Measurements from ENCODE around the gene TVP23A. TPM values are rescaled to one million over a fixed set of nuclear protein-coding genes. Genes with fewer than 3 reads are reported as not detected.

Gene TVP23A
- total and polyA plus RNA-seq, 2 donors (not counting 1 experiment from before 2014, with no cell fraction given): 0.37 to 3.2 TPM

DNA sequence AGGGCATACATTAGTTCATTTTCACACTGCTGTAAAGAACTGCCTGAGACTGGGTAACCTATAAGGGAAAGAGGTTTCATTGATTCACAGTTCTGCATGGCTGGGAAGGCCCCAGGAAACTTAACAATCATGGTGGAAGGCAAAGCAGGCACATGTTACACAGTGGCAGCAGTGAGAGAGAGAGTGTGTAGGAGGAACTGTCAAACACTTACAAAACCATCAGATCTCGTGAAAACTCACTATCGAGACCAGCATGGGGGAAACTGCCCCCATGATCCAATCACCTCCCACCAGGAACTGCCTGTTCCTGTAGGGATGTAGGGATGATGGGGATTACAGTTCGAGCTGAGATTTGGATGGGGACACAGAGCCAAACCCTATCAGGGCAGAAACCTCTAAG is 57.7 kb downstream of the TVP23A start:
- H3K79me2 ChIP-seq (ENCODE audit: control insufficient read depth, insufficient read depth, low read length): peaks cover 62% of the 10 kb centered on the region

GRCh38 chr16:10756574-10756973 is 62.0 kb downstream of the TVP23A start:
- Mint-ChIP-seq H3K27me3 (no peaks in the 10 kb centered on the region), H3K27ac (no peak overlapping the region), H3K4me3 (no peak overlapping the region), H3K9me3 (ENCODE audit: insufficient read depth) (no peaks in the 10 kb centered on the region), H3K4me1 (peaks cover 34% of the 10 kb centered on the region)
- Histone ChIP-seq H2AFZ (ENCODE audit: insufficient read depth, low read depth, low read length, poor library complexity, severe bottlenecking) (no peak overlapping the region), H3K4me3 (ENCODE audit: control extremely low read depth in 1 of 5, extremely low read depth in 1 of 5, insufficient read depth in 1 of 5, low read depth in 2 of 5, low read length in 4 of 5) (no peak overlapping the region), H3K4me1 (ENCODE audit: control insufficient read depth in 2 of 2, insufficient read depth in 2 of 2, low read length in 2 of 2) (peaks cover 19 to 34% of the 10 kb centered on the region in 2 donors), H3K79me2 (ENCODE audit: control insufficient read depth, insufficient read depth, low read length) (peaks cover 56% of the 10 kb centered on the region), H3K27me3 (replicated peaks in 1 of 4; ENCODE audit: control extremely low read depth in 1 of 4, control insufficient read depth in 3 of 4, insufficient read depth in 4 of 4, low read length in 3 of 4) (no peaks in the 10 kb centered on the region), H3K36me3 (replicated peaks in 1 of 2; ENCODE audit: control extremely low read depth in 1 of 2, control insufficient read depth in 1 of 2, extremely low read depth in 1 of 2, insufficient read depth in 2 of 2, low read length in 1 of 2) (peaks cover 0 to 70% of the 10 kb centered on the region in 2 experiments), H3K9ac (ENCODE audit: low read length) (no peak overlapping the region), H3K9me3 (ENCODE audit: control extremely low read depth in 1 of 3, control insufficient read depth in 2 of 3, insufficient read depth in 1 of 3, low read length in 2 of 3) (no peaks in the 10 kb centered on the region), H3K4me2 (replicated peaks; ENCODE audit: low read depth, low read length, poor library complexity, severe bottlenecking) (no peak overlapping the region), H3K27ac (ENCODE audit: low read length in 2 of 2) (no peak overlapping the region), H4K20me1 (ENCODE audit: control insufficient read depth, insufficient read depth, low read length, poor library complexity, severe bottlenecking) (peaks cover 20% of the 10 kb centered on the region)
- intact Hi-C loops (cut with micrococcal nuclease): no loop called here
- ChIA-PET CTCF (interaction anchor here (0.8 to 2.5 kb wide), 4 partner anchors 19 to 193 kb away, joined by 3 to 7 read pairs (median 4); no protein-coding TSS in a partner anchor), POLR2A (interaction anchor here (0.6 kb wide), 1 partner anchor 192 kb away, joined by 3 read pairs; no protein-coding TSS in a partner anchor)
- TF ChIP-seq, protein P1, sequence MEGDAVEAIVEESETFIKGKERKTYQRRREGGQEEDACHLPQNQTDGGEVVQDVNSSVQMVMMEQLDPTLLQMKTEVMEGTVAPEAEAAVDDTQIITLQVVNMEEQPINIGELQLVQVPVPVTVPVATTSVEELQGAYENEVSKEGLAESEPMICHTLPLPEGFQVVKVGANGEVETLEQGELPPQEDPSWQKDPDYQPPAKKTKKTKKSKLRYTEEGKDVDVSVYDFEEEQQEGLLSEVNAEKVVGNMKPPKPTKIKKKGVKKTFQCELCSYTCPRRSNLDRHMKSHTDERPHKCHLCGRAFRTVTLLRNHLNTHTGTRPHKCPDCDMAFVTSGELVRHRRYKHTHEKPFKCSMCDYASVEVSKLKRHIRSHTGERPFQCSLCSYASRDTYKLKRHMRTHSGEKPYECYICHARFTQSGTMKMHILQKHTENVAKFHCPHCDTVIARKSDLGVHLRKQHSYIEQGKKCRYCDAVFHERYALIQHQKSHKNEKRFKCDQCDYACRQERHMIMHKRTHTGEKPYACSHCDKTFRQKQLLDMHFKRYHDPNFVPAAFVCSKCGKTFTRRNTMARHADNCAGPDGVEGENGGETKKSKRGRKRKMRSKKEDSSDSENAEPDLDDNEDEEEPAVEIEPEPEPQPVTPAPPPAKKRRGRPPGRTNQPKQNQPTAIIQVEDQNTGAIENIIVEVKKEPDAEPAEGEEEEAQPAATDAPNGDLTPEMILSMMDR (IDR thresholded peaks at IDR 0.05): no peak
- no peak for TF ChIP-seq EZH2 (IDR thresholded peaks at IDR 0.05; ENCODE audit: borderline replicate concordance, insufficient read depth, low read depth, low read length, poor library complexity, severe bottlenecking)
- 73% methylated on average over 3 of the region's 6 CpGs for WGBS (ENCODE audit: insufficient coverage)
- ATAC-seq (ENCODE audit: low read depth): no peak
- no peak for DNase-seq

More for the DNA sequence above, 57.7 kb downstream of the TVP23A start:
- intact Hi-C loops (cut with micrococcal nuclease): no loop called here
- Histone ChIP-seq H3K27me3 (replicated peaks in 1 of 4; ENCODE audit: control extremely low read depth in 1 of 4, control insufficient read depth in 3 of 4, insufficient read depth in 4 of 4, low read length in 3 of 4) (no peaks in the 10 kb centered on the region), H3K4me1 (ENCODE audit: control insufficient read depth in 2 of 2, insufficient read depth in 2 of 2, low read length in 2 of 2) (peaks cover 12 to 21% of the 10 kb centered on the region in 2 donors), H4K20me1 (ENCODE audit: control insufficient read depth, insufficient read depth, low read length, poor library complexity, severe bottlenecking) (peaks cover 24% of the 10 kb centered on the region), H3K4me3 (ENCODE audit: control extremely low read depth in 1 of 5, extremely low read depth in 1 of 5, insufficient read depth in 1 of 5, low read depth in 2 of 5, low read length in 4 of 5) (no peak overlapping the region), H3K9me3 (ENCODE audit: control extremely low read depth in 1 of 3, control insufficient read depth in 2 of 3, insufficient read depth in 1 of 3, low read length in 2 of 3) (peaks cover 0 to 12% (median 0%) of the 10 kb centered on the region in 3 donors), H3K4me2 (replicated peaks; ENCODE audit: low read depth, low read length, poor library complexity, severe bottlenecking) (no peak overlapping the region), H3K9ac (ENCODE audit: low read length) (no peak overlapping the region), H3K27ac (ENCODE audit: low read length in 2 of 2) (no peak overlapping the region), H3K36me3 (replicated peaks in 1 of 2; ENCODE audit: control extremely low read depth in 1 of 2, control insufficient read depth in 1 of 2, extremely low read depth in 1 of 2, insufficient read depth in 2 of 2, low read length in 1 of 2) (peaks cover 2 to 95% of the 10 kb centered on the region in 2 experiments), H2AFZ (ENCODE audit: insufficient read depth, low read depth, low read length, poor library complexity, severe bottlenecking) (no peak overlapping the region)
- peaks cover 28% of the 10 kb centered on the region for H3K4me1 Mint-ChIP-seq
- POLR2A ChIA-PET: no interaction called here
- TF ChIP-seq, protein P1 (IDR thresholded peaks at IDR 0.05): no peak
- TF ChIP-seq EZH2 (IDR thresholded peaks at IDR 0.05; ENCODE audit: borderline replicate concordance, insufficient read depth, low read depth, low read length, poor library complexity, severe bottlenecking): no peak
- no peaks in the 10 kb centered on the region for H3K9me3 Mint-ChIP-seq (ENCODE audit: insufficient read depth)
- DNase-seq (no peak), ATAC-seq (ENCODE audit: low read depth) (no peak)
- H3K27ac Mint-ChIP-seq: no peak overlapping the region
- no peaks in the 10 kb centered on the region for H3K27me3 Mint-ChIP-seq
- CTCF ChIA-PET: no interaction called here
- WGBS (ENCODE audit: insufficient coverage): 100% methylated on average over 1 of the region's 3 CpGs
- H3K4me3 Mint-ChIP-seq: no peak overlapping the region
